ENCODE measurements around the gene ALKBH4.

ALKBH4 gene

GRCh38 chr7:102426268-102427018 lies 38.2 kb downstream of the ALKBH4 start:
- peak; percentile 86 for DNase-seq (ENCODE audit: low read depth)
- peak overlapping the region; percentile 27 for H3K4me3 ChIP-seq (ENCODE audit: low read depth, low read length)
- TF ChIP-seq, protein P1, sequence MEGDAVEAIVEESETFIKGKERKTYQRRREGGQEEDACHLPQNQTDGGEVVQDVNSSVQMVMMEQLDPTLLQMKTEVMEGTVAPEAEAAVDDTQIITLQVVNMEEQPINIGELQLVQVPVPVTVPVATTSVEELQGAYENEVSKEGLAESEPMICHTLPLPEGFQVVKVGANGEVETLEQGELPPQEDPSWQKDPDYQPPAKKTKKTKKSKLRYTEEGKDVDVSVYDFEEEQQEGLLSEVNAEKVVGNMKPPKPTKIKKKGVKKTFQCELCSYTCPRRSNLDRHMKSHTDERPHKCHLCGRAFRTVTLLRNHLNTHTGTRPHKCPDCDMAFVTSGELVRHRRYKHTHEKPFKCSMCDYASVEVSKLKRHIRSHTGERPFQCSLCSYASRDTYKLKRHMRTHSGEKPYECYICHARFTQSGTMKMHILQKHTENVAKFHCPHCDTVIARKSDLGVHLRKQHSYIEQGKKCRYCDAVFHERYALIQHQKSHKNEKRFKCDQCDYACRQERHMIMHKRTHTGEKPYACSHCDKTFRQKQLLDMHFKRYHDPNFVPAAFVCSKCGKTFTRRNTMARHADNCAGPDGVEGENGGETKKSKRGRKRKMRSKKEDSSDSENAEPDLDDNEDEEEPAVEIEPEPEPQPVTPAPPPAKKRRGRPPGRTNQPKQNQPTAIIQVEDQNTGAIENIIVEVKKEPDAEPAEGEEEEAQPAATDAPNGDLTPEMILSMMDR (IDR thresholded peaks at IDR 0.05; ENCODE audit: low read depth, low read length, missing control alignments) = no peak

DNA sequence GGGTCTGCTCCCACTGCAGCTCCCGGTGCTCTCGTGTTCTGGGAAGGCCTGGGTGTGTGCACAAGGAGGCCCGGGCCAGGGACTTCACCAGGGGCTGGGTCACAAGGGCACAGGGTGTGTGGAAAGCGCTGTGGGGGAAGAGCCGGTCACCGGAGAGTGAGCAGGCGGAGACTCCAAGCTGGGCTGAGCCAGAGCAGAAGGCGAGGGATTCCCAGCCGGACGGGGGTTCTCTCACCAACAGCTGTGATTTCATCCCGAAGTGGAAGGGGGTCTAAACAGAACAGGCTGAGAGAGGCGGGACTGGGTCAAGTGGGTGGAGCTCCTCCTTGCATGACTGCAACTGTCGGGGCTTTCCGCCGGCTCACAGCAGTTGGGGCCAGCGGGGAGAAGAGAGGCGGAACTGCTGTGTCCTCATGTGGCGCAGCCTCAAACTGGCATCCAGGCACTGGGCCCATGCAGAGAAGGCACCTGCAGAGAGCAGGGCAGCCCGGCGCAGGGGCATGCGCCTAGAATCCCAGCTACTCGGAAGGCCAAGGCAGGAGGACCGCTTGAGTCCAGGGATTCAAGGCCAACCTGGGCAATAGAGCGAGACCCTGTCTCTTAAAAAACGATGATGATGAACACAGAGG lies 38.9 kb downstream of the ALKBH4 start:
- peak overlapping the region; percentile 38 for H3K4me3 ChIP-seq (ENCODE audit: low read depth, low read length)
- peak; percentile 84 for DNase-seq (ENCODE audit: low read depth)
- TF ChIP-seq, protein P1 (IDR thresholded peaks at IDR 0.05; ENCODE audit: low read depth, low read length, missing control alignments) = no peak

- TF ChIP-seq, protein P1 (IDR thresholded peaks at IDR 0.05; ENCODE audit: low read depth, low read length, missing control alignments) = no peak
- H3K4me3 ChIP-seq (ENCODE audit: low read depth, low read length) = peak overlapping the region; percentile 38
- no peak for DNase-seq (ENCODE audit: low read depth)
These were observed 39.9 kb downstream of the ALKBH4 start for GRCh38 chr7:102424787-102425218.

DNA sequence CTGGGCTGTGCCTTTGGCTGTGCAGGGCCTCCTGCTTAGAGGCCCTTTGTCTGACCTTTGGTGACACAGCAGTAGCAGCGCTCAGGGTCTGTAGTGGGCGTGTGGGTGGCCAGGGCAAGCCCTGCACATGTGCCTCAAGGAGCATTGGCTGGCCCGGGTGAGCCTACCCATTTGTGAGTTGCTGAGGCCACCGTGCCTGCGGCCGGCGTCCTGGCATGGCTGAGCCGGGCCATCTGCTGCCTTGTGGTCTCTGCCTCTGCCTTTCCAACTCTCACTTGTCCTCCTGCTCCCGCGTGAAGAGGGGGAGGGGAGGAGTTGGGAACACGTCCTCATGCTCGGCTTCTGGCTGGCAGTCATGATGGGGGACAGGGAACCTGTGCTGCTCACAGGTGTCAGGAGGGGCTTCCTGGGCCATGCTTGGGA lies 40.5 kb downstream of the ALKBH4 start:
- H3K4me3 ChIP-seq (ENCODE audit: low read depth, low read length) = no peak overlapping the region
- DNase-seq (ENCODE audit: low read depth) = no peak
- TF ChIP-seq, protein P1 (IDR thresholded peaks at IDR 0.05; ENCODE audit: low read depth, low read length, missing control alignments) = no peak

- DNase-seq (ENCODE audit: low read depth) = no peak
- TF ChIP-seq, protein P1 (IDR thresholded peaks at IDR 0.05; ENCODE audit: low read depth, low read length, missing control alignments) = no peak
- H3K4me3 ChIP-seq (ENCODE audit: low read depth, low read length) = no peak overlapping the region
These were observed 42.9 kb downstream of the ALKBH4 start for GRCh38 chr7:102421706-102422240.

DNA sequence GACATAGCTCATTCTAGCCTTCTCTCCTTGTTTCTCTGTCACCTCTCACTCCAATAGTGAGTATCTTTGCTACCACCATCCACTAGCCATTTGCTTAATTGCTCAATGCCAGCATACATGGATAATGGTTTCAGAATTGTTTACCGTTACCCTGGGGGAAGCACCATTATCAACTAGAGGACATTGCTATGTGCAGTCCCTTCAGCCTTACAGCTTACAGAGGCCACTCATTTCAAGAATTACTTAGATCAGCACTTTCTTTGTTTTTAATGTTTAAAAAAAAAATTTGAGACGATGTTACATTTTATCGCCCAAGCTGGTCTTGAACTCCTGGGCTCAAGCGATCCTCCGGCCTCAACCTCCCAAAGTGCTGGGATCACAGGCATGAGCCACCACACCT lies 46.1 kb downstream of the ALKBH4 start:
- no peak overlapping the region for H3K4me3 ChIP-seq (ENCODE audit: low read depth, low read length)
- no peak for DNase-seq (ENCODE audit: low read depth)
- TF ChIP-seq, protein P1 (IDR thresholded peaks at IDR 0.05; ENCODE audit: low read depth, low read length, missing control alignments) = no peak
